Activated CD4-positive, alpha-beta T cell treated with anti-CD3 and anti-CD28 coated beads, Interleukin-2, amount 10 ng/mL, durations not matched to agents 24 days and 14 days (primary cell): Measurements from ENCODE around the gene ATP6V1G2. TPM values are rescaled to one million over a fixed set of nuclear protein-coding genes. Genes with fewer than 3 reads are reported as not detected.
"Not testable (repeated sequence)": the region's sequence is repeated elsewhere in the genome, so short reads cannot be mapped to it uniquely, and the experiment has no call there.

Experiments used
- DNase-seq: peaks from one replicate; pipeline ENCODE4 v3.0.0; 2022
- H3K27ac Mint-ChIP-seq: one replicate; pipeline ENCODE4 v1.8.0; 2022; ENCODE audit warnings: mild to moderate bottlenecking, mixed read lengths
- H3K27me3 Mint-ChIP-seq: one replicate; pipeline ENCODE4 v1.8.0; 2022; ENCODE audit warnings: mixed read lengths
- H3K36me3 Mint-ChIP-seq: one replicate; pipeline ENCODE4 v1.8.0; 2022; ENCODE audit warnings: low read depth, mild to moderate bottlenecking, mixed read lengths
- H3K4me1 Mint-ChIP-seq: one replicate; pipeline ENCODE4 v1.8.0; 2021; ENCODE audit warnings: mixed read lengths
- H3K4me3 Mint-ChIP-seq: one replicate; pipeline ENCODE4 v1.8.0; 2022; ENCODE audit warnings: mild to moderate bottlenecking, moderate library complexity, mixed read lengths
- H3K9me3 Mint-ChIP-seq: one replicate; pipeline ENCODE4 v1.8.0; 2021; ENCODE audit warnings: mixed read lengths
- intact Hi-C: fragments of 100-400 bp; cut with micrococcal nuclease; formaldehyde crosslinking; loops from one replicate; pipeline ENCODE4 v1.15.1; 2023
- total RNA-seq: library from RNA; stranded (reverse); gene quantifications from 2 replicates; pipeline ENCODE4 v1.2.3, GENCODE V29; 2022

Gene ATP6V1G2
- total RNA-seq, 1 donor from 2014 or later = 0.89 TPM

- intact Hi-C loops = no loop called here
- H3K27ac Mint-ChIP-seq = no peak overlapping the region
- no peaks in the 10 kb centered on the region for H3K9me3 Mint-ChIP-seq
- H3K4me3 Mint-ChIP-seq = no peak overlapping the region
- H3K36me3 Mint-ChIP-seq = peaks cover 10% of the 10 kb centered on the region
- H3K27me3 Mint-ChIP-seq = peaks cover 11% of the 10 kb centered on the region
- no peak for DNase-seq
- H3K4me1 Mint-ChIP-seq = no peaks in the 10 kb centered on the region
Observed at GRCh38 chr6:31525553-31525931, 20.9 kb downstream of the ATP6V1G2 start.

GRCh38 chr6:31521835-31522234, 24.6 kb downstream of the ATP6V1G2 start:
- intact Hi-C loops = no loop called here
- Mint-ChIP-seq H3K9me3 (no peaks in the 10 kb centered on the region), H3K27me3 (peaks cover 26% of the 10 kb centered on the region), H3K4me3 (no peak overlapping the region), H3K36me3 (no peaks in the 10 kb centered on the region), H3K4me1 (no peaks in the 10 kb centered on the region), H3K27ac (no peak overlapping the region)
- DNase-seq = no peak

GRCh38 chr6:31513456-31514165, 32.8 kb downstream of the ATP6V1G2 start:
- H3K27me3 Mint-ChIP-seq = peaks cover 7% of the 10 kb centered on the region
- H3K4me3 Mint-ChIP-seq = no peak overlapping the region
- no peak overlapping the region for H3K27ac Mint-ChIP-seq
- intact Hi-C loops = no loop called here
- DNase-seq = no peak
- no peaks in the 10 kb centered on the region for H3K9me3 Mint-ChIP-seq
- H3K4me1 Mint-ChIP-seq = peaks cover 3% of the 10 kb centered on the region
- peaks cover 22% of the 10 kb centered on the region for H3K36me3 Mint-ChIP-seq

- peaks cover 6% of the 10 kb centered on the region for H3K4me1 Mint-ChIP-seq
- peaks cover 48% of the 10 kb centered on the region for H3K36me3 Mint-ChIP-seq
- DNase-seq = no peak
- H3K9me3 Mint-ChIP-seq = no peaks in the 10 kb centered on the region
- no peak overlapping the region for H3K27ac Mint-ChIP-seq
- H3K27me3 Mint-ChIP-seq = no peaks in the 10 kb centered on the region
- intact Hi-C loops = no loop called here
- no peak overlapping the region for H3K4me3 Mint-ChIP-seq
Observed at GRCh38 chr6:31510007-31510406, 36.4 kb downstream of the ATP6V1G2 start.

GRCh38 chr6:31509036-31509435, 37.4 kb downstream of the ATP6V1G2 start:
- not testable (repeated sequence) for H3K4me3 Mint-ChIP-seq

GRCh38 chr6:31502586-31502985, 43.8 kb downstream of the ATP6V1G2 start:
- intact Hi-C loops = no loop called here
- H3K9me3 Mint-ChIP-seq = no peaks in the 10 kb centered on the region
- peaks cover 47% of the 10 kb centered on the region for H3K4me1 Mint-ChIP-seq
- no peak overlapping the region for H3K4me3 Mint-ChIP-seq
- no peak overlapping the region for H3K27ac Mint-ChIP-seq
- no peak for DNase-seq
- peaks cover 27% of the 10 kb centered on the region for H3K36me3 Mint-ChIP-seq
- no peaks in the 10 kb centered on the region for H3K27me3 Mint-ChIP-seq

More at GRCh38 chr6:31509036-31509435, 37.4 kb downstream of the ATP6V1G2 start:
- H3K36me3 Mint-ChIP-seq = peaks cover 51% of the 10 kb centered on the region
- H3K9me3 Mint-ChIP-seq, H3K4me1 Mint-ChIP-seq, DNase-seq, H3K27me3 Mint-ChIP-seq, intact Hi-C loops, H3K27ac Mint-ChIP-seq: not testable (repeated sequence)

- intact Hi-C loops = loop anchor here (5.0 to 10.0 kb wide), 3 partner anchors 97 to 815 kb away; partner anchors contain the start of genes HSPA1B, MICA and PPP1R18
- H3K9me3 Mint-ChIP-seq, H3K27me3 Mint-ChIP-seq, H3K27ac Mint-ChIP-seq, DNase-seq: not testable (repeated sequence)
- peak overlapping the region; percentile 93 for H3K4me3 Mint-ChIP-seq
- peaks cover 60% of the 10 kb centered on the region for H3K4me1 Mint-ChIP-seq
- H3K36me3 Mint-ChIP-seq = peaks cover 11% of the 10 kb centered on the region
Observed at GRCh38 chr6:31499648-31500047, 46.8 kb downstream of the ATP6V1G2 start.

GRCh38 chr6:31498748-31499147, 47.7 kb downstream of the ATP6V1G2 start:
- Mint-ChIP-seq H3K4me3 (peak overlapping the region; percentile 93), H3K9me3 (no peaks in the 10 kb centered on the region), H3K4me1 (peaks cover 60% of the 10 kb centered on the region), H3K27ac (peak overlapping the region; percentile 55), H3K27me3 (no peaks in the 10 kb centered on the region), H3K36me3 (peaks cover 11% of the 10 kb centered on the region)
- intact Hi-C loops = loop anchor here (5.0 to 10.0 kb wide), 3 partner anchors 96 to 814 kb away; partner anchors contain the start of genes HSPA1B, MICA and PPP1R18
- no peak for DNase-seq

- intact Hi-C loops = loop anchor here (1.0 to 10.0 kb wide), 4 partner anchors 96 to 813 kb away; partner anchors contain the start of genes HSPA1B, MICA and PPP1R18
- H3K4me1 Mint-ChIP-seq = peaks cover 56% of the 10 kb centered on the region
- H3K9me3 Mint-ChIP-seq = no peaks in the 10 kb centered on the region
- H3K4me3 Mint-ChIP-seq = peak within 1 kb of the TSS; percentile 93
- peak within 1 kb of the TSS; percentile 89 for H3K27ac Mint-ChIP-seq
- H3K27me3 Mint-ChIP-seq = no peaks in the 10 kb centered on the region
- DNase-seq = peak; percentile 95
- H3K36me3 Mint-ChIP-seq = peaks cover 11% of the 10 kb centered on the region
Observed at GRCh38 chr6:31497531-31498476, 48.6 kb downstream of the ATP6V1G2 start, which contains the start of gene MICB. TSS of gene MICB (plus strand) at chr6:31498145. CDS start at chr6:31498194, 49 bp downstream.

- peaks cover 11% of the 10 kb centered on the region for H3K36me3 Mint-ChIP-seq
- H3K27ac Mint-ChIP-seq = peak overlapping the region; percentile 89
- H3K9me3 Mint-ChIP-seq, H3K27me3 Mint-ChIP-seq: not testable (repeated sequence)
- H3K4me3 Mint-ChIP-seq = peak overlapping the region; percentile 93
- DNase-seq = peak; percentile 67
- intact Hi-C loops = loop anchor here (1.0 to 10.0 kb wide), 4 partner anchors 95 to 812 kb away; partner anchors contain the start of genes HSPA1B, MICA and PPP1R18
- H3K4me1 Mint-ChIP-seq = peaks cover 51% of the 10 kb centered on the region
Observed at GRCh38 chr6:31496826-31497225, 49.6 kb downstream of the ATP6V1G2 start.

GRCh38 chr6:31495580-31495979, 50.8 kb downstream of the ATP6V1G2 start:
- Mint-ChIP-seq H3K27me3 (no peaks in the 10 kb centered on the region), H3K36me3 (peaks cover 10% of the 10 kb centered on the region), H3K4me3 (peak overlapping the region; percentile 93), H3K4me1 (peaks cover 45% of the 10 kb centered on the region), H3K27ac (peak overlapping the region; percentile 97), H3K9me3 (no peaks in the 10 kb centered on the region)
- intact Hi-C loops = loop anchor here (5.0 to 10.0 kb wide), 3 partner anchors 93 to 811 kb away; partner anchors contain the start of genes HSPA1B, MICA and PPP1R18
- DNase-seq = no peak
